Upper lobe of left lung (tissue), 4 donors: ENCODE measurements around the gene LAMA2.

Experiments
- POLR2A ChIP-seq, 4 donors: fragments of 450-650 bp; IDR thresholded peaks; one replicate each; pipeline ENCODE4 v1.5.1; 2016 to 2017; ENCODE audit warnings: antibody characterized with exemption in 4 of 4, mild to moderate bottlenecking in 2 of 4
- TF ChIP-seq, protein P1 (sequence below), 6 experiments: fragments of 450-650 bp in 4 of 6; fragments of 200-600 bp in 2 of 6; sonication (generic) in 2 of 6; IDR thresholded peaks; one replicate each; pipeline ENCODE4 v1.5.1; 2016 to 2019; ENCODE audit warnings: antibody characterized with exemption in 6 of 6

GRCh38 chr6:129183187-129183591 lies 300.3 kb downstream of the LAMA2 start:
- TF ChIP-seq POLR2A (IDR thresholded peaks at IDR 0.05) = no peak
- TF ChIP-seq, protein P1, sequence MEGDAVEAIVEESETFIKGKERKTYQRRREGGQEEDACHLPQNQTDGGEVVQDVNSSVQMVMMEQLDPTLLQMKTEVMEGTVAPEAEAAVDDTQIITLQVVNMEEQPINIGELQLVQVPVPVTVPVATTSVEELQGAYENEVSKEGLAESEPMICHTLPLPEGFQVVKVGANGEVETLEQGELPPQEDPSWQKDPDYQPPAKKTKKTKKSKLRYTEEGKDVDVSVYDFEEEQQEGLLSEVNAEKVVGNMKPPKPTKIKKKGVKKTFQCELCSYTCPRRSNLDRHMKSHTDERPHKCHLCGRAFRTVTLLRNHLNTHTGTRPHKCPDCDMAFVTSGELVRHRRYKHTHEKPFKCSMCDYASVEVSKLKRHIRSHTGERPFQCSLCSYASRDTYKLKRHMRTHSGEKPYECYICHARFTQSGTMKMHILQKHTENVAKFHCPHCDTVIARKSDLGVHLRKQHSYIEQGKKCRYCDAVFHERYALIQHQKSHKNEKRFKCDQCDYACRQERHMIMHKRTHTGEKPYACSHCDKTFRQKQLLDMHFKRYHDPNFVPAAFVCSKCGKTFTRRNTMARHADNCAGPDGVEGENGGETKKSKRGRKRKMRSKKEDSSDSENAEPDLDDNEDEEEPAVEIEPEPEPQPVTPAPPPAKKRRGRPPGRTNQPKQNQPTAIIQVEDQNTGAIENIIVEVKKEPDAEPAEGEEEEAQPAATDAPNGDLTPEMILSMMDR (IDR thresholded peaks at IDR 0.05) = no peak
